ENCODE measurements around the gene CCDC116. TPM values are rescaled to one million over a fixed set of nuclear protein-coding genes. Genes with fewer than 3 reads are reported as not detected.

Gene CCDC116
- total and polyA plus RNA-seq, 2 experiments from 2014 or later = 0.10 to 0.54 TPM

DNA sequence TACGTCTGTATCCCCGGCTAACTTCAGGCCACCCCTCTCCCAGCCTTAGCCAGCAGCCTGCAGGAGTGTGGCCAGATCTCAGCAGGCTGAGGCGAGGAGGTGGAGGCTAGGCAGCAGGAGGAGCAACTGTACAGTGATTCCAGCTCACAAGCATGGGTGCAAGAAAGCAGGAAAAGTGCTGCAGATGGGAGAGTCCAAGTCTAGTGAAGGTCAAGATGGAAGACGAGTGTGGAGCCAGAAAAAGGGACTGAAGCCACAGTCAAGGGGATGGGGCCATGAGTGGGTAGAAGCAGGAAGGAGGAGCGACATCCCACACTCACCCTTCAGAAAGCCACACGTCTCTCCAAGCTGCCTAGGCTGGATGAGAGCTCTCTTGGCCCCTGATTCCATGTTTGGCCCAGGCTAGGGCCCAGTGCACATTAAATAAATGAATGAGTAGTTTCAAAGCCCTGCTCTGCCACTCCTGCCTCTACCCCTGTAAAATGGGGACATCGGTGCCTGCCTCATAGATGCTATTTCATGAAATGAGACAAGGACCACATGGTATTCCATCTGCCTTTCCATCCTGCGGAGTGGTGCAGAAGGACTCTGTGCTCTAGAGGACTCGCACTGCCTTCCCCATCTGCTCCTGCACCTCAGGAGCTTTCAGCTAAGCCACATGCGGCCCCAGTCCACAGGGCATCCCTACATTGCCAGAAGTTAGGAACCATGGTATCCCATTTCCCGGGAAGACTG, 5.7 kb upstream of the CCDC116 start:
- Histone ChIP-seq H3K4me3 (no peak overlapping the region), H3K27ac (no peak overlapping the region), H4K20me1 (ENCODE audit: insufficient read depth) (no peaks in the 10 kb centered on the region), H2AFZ (no peak overlapping the region), H3K36me3 (ENCODE audit: low read depth) (peaks cover 3% of the 10 kb centered on the region; the same call in 1 of the 2 replicates), H3K9me2 (ENCODE audit: insufficient read depth) (no peaks in the 10 kb centered on the region), H3K4me2 (ENCODE audit: unreplicated experiment) (no peak overlapping the region), H3K27me3 (replicated peaks; ENCODE audit: insufficient read depth) (no peaks in the 10 kb centered on the region), H3K9me3 (ENCODE audit: low read depth) (no peaks in the 10 kb centered on the region), H3K79me2 (ENCODE audit: insufficient read depth) (peaks cover 64% of the 10 kb centered on the region), H3K9ac (no peak overlapping the region), H3F3A (ENCODE audit: insufficient read depth) (peaks cover 24% of the 10 kb centered on the region), H3K4me1 (ENCODE audit: insufficient read depth) (peaks cover 5% of the 10 kb centered on the region; the same call in 1 of the 2 replicates)
- no peak for DNase-seq
- TF ChIP-seq EZH2 (IDR thresholded peaks at IDR 0.05; ENCODE audit: insufficient read depth, poor library complexity, severe bottlenecking) (no peak), EZH2phosphoT487 (IDR thresholded peaks at IDR 0.05; ENCODE audit: insufficient read depth, low read depth) (no peak)
- WGBS, 2 experiments (ENCODE audit: low coverage in 1 of 2, low lambda C conversion rate in 2 of 2, missing lambda C conversion rate in 2 of 2) = 65 to 66% methylated on average over 11 of the region's 11 CpGs
- in situ Hi-C loops (cut with MboI) = loop anchor here (25.0 kb wide), 1 partner anchor 165 kb away; the partner anchor contains the start of gene TMEM191C

GRCh38 chr22:21628386-21629254, 3.9 kb upstream of the CCDC116 start:
- peaks cover 47% of the 10 kb centered on the region for H3K79me2 ChIP-seq (ENCODE audit: insufficient read depth)
- H3K9me2 ChIP-seq (ENCODE audit: insufficient read depth) = no peaks in the 10 kb centered on the region
- no peak overlapping the region for H3K27ac ChIP-seq
- peak overlapping the region; percentile 89 for H3K9ac ChIP-seq
- WGBS, 2 experiments (ENCODE audit: low coverage in 1 of 2, low lambda C conversion rate in 2 of 2, missing lambda C conversion rate in 2 of 2) = 80% methylated on average over 33 to 67 of the region's 74 CpGs
- no peaks in the 10 kb centered on the region for H3K4me1 ChIP-seq (ENCODE audit: insufficient read depth)
- H4K20me1 ChIP-seq (ENCODE audit: insufficient read depth) = no peaks in the 10 kb centered on the region
- H3K4me2 ChIP-seq (ENCODE audit: unreplicated experiment) = peak overlapping the region; percentile 65
- peak overlapping the region; percentile 83 for H3K4me3 ChIP-seq
- TF ChIP-seq EZH2 (IDR thresholded peaks at IDR 0.05; ENCODE audit: insufficient read depth, poor library complexity, severe bottlenecking) = no peak
- no peak for TF ChIP-seq EZH2phosphoT487 (IDR thresholded peaks at IDR 0.05; ENCODE audit: insufficient read depth, low read depth)
- no peaks in the 10 kb centered on the region for H3K27me3 ChIP-seq (replicated peaks; ENCODE audit: insufficient read depth)
- H3F3A ChIP-seq (ENCODE audit: insufficient read depth) = peaks cover 9% of the 10 kb centered on the region
- DNase-seq = no peak
- no peaks in the 10 kb centered on the region for H3K36me3 ChIP-seq (ENCODE audit: low read depth)
- H2AFZ ChIP-seq = peak overlapping the region; percentile 76
- in situ Hi-C loops (cut with MboI) = loop anchor here (25.0 kb wide), 1 partner anchor 166 kb away; the partner anchor contains the start of gene TMEM191C
- H3K9me3 ChIP-seq (ENCODE audit: low read depth) = no peaks in the 10 kb centered on the region

- peak within 1 kb of the TSS; percentile 76 for H2AFZ ChIP-seq
- DNase-seq = peak; percentile 97
- no peaks in the 10 kb centered on the region for H3K36me3 ChIP-seq (ENCODE audit: low read depth)
- H3K9ac ChIP-seq = peak within 1 kb of the TSS; percentile 89
- WGBS, 2 experiments (ENCODE audit: low coverage in 1 of 2, low lambda C conversion rate in 2 of 2, missing lambda C conversion rate in 2 of 2) = 3 to 4% methylated on average over 70 to 92 of the region's 93 CpGs
- no peaks in the 10 kb centered on the region for H3K4me1 ChIP-seq (ENCODE audit: insufficient read depth)
- H3K79me2 ChIP-seq (ENCODE audit: insufficient read depth) = peaks cover 38% of the 10 kb centered on the region
- no peak for TF ChIP-seq EZH2 (IDR thresholded peaks at IDR 0.05; ENCODE audit: insufficient read depth, poor library complexity, severe bottlenecking)
- no peak for TF ChIP-seq EZH2phosphoT487 (IDR thresholded peaks at IDR 0.05; ENCODE audit: insufficient read depth, low read depth)
- peak within 1 kb of the TSS; percentile 83 for H3K4me3 ChIP-seq
- H3K4me2 ChIP-seq (ENCODE audit: unreplicated experiment) = peak within 1 kb of the TSS; percentile 65
- H3K9me2 ChIP-seq (ENCODE audit: insufficient read depth) = no peaks in the 10 kb centered on the region
- H3K9me3 ChIP-seq (ENCODE audit: low read depth) = no peaks in the 10 kb centered on the region
- no peaks in the 10 kb centered on the region for H4K20me1 ChIP-seq (ENCODE audit: insufficient read depth)
- in situ Hi-C loops (cut with MboI) = loop anchor here (25.0 kb wide), 1 partner anchor 167 kb away; the partner anchor contains the start of gene TMEM191C
- H3K27ac ChIP-seq = peak within 1 kb of the TSS; percentile 15; the same call in 1 of the 2 replicates
- H3K27me3 ChIP-seq (replicated peaks; ENCODE audit: insufficient read depth) = no peaks in the 10 kb centered on the region
- H3F3A ChIP-seq (ENCODE audit: insufficient read depth) = peaks cover 6% of the 10 kb centered on the region
Observed at GRCh38 chr22:21629255-21630149, 3.1 kb upstream of the CCDC116 start, which contains the start of gene YDJC. YDJC (minus strand) TSS chr22:21630022; CDS start chr22:21630014, 8 bp downstream.
